K562 (cell line): Measurements from ENCODE around the gene P2RY8. TPM values are rescaled to one million over a fixed set of nuclear protein-coding genes. Genes with fewer than 3 reads are reported as not detected.

Experiments
- ATAC-seq: fragments of 200-7000 bp; cut with Tn5 transposase; 3 replicates; pipeline ENCODE4 v1.9.1; 2020; ENCODE audit warnings: moderate library complexity
- BruUV-seq: library from RNA; stranded (reverse); fragments of 400-500 nt; replicated peaks from 2 replicates; lab custom pipeline; 2021; lab: Mats Ljungman, UMichigan
- CTCF ChIA-PET: fragments of 300-600 bp; formaldehyde crosslinking; extraction: SDS; loops from one replicate; lab custom pipeline; 2021; ENCODE audit warnings: low intra/inter-chr PET ratio; lab: Yijun Ruan, JAX
- POLR2A ChIA-PET: fragments of 300-600, 350-650 bp; sonication (Branson Sonifier 250); formaldehyde crosslinking; extraction: SDS; loops from one replicate; lab custom pipeline; 2021; ENCODE audit warnings: antibody characterized with exemption, inconsistent platforms; lab: Yijun Ruan, JAX
- DNase-seq, 4 experiments: peaks; one replicate each; pipeline versions ENCODE4 v3.0.0 to v3.0.0-alpha.2; 2011 to 2018; ENCODE audit warnings: low spot score in 3 of 4, mixed read lengths in 3 of 4; ENCODE audit errors: extremely low read depth in 1 of 4
- FAIRE-seq: peaks from 2 replicates; lab custom pipeline; 2011; peaks lifted over from hg19 to GRCh38; lab: Jason Lieb, UNC
- H2AFZ ChIP-seq: 2 replicates; pipeline ENCODE4 v1.6.0; 2011; ENCODE audit warnings: low read depth, low read length, control low read depth, inconsistent platforms
- H3K27ac ChIP-seq: fragments of 200-600 bp; 3 replicates; pipeline ENCODE4 v1.8.0; 2011; ENCODE audit warnings: low read depth, mild to moderate bottlenecking, control low read depth, inconsistent platforms, low read length, moderate library complexity, mixed read lengths; ENCODE audit errors: extremely low read depth
- H3K27me3 ChIP-seq, 2 experiments: fragments of 300-600 bp in 1 of 2; 2 replicates in 1 of 2; 3 replicates in 1 of 2; pipeline versions ENCODE4 v1.6.0 to v1.8.0; 2011; ENCODE audit warnings: inconsistent platforms in 2 of 2, low read length in 2 of 2, mild to moderate bottlenecking in 1 of 2, mixed read lengths in 1 of 2, moderate library complexity in 1 of 2; ENCODE audit not compliant: control insufficient read depth in 2 of 2, insufficient read depth in 2 of 2
- H3K36me3 ChIP-seq: fragments of 300-600 bp; 3 replicates; pipeline ENCODE4 v1.8.0; 2011; ENCODE audit warnings: mild to moderate bottlenecking, low read length, inconsistent platforms; ENCODE audit not compliant: control insufficient read depth, insufficient read depth
- H3K4me1 ChIP-seq, 2 experiments: fragments of 200-600 bp in 1 of 2; replicated peaks in 1 of 2; 2 replicates in 1 of 2; 3 replicates in 1 of 2; pipeline versions ENCODE4 v1.5.1 to v1.8.0; 2011; ENCODE audit warnings: inconsistent platforms in 2 of 2, low read length in 2 of 2, mild to moderate bottlenecking in 1 of 2, mixed read lengths in 1 of 2, moderate library complexity in 1 of 2; ENCODE audit not compliant: control insufficient read depth in 2 of 2, insufficient read depth in 2 of 2
- H3K4me2 ChIP-seq: 2 replicates; pipeline ENCODE4 v1.6.1; 2011; ENCODE audit warnings: low read length, control low read depth, inconsistent platforms, mixed read lengths; ENCODE audit not compliant: insufficient read depth
- H3K4me3 ChIP-seq: fragments of 200-600 bp; sonication (generic), shearing (Covaris generic); 2 replicates; pipeline ENCODE4 v1.5.1; 2016; ENCODE audit warnings: control low read depth, inconsistent platforms
- H3K79me2 ChIP-seq: fragments of 200-600 bp; 3 replicates; pipeline ENCODE4 v1.8.0; 2011; ENCODE audit warnings: low read length, inconsistent platforms; ENCODE audit not compliant: control insufficient read depth, insufficient read depth
- H3K9ac ChIP-seq, 2 experiments: 2 replicates each; pipeline versions ENCODE4 v1.6.0 to v1.6.1; 2011; ENCODE audit warnings: low read depth in 2 of 2, low read length in 2 of 2, control low read depth in 1 of 2, inconsistent platforms in 1 of 2, mild to moderate bottlenecking in 1 of 2, mixed read lengths in 1 of 2; ENCODE audit not compliant: insufficient read depth in 1 of 2
- H3K9me1 ChIP-seq: one replicate; pipeline ENCODE4 v1.6.0; 2011; ENCODE audit warnings: inconsistent platforms, mild to moderate bottlenecking, low read length, moderate library complexity; ENCODE audit not compliant: control insufficient read depth, insufficient read depth
- H3K9me3 ChIP-seq: replicated peaks from 2 replicates; pipeline ENCODE4 v1.5.1; 2011; ENCODE audit warnings: low read depth, low read length, inconsistent platforms; ENCODE audit not compliant: control insufficient read depth, insufficient read depth
- H4K20me1 ChIP-seq: replicated peaks from 2 replicates; pipeline ENCODE4 v1.6.1; 2011; ENCODE audit warnings: low read length, inconsistent platforms, mixed read lengths; ENCODE audit not compliant: control insufficient read depth, insufficient read depth
- ATF6 ChIP-seq: sonication (generic); formaldehyde crosslinking; IDR thresholded peaks from 2 replicates; pipeline ENCODE4 v1.4.0; 2020; ENCODE audit warnings: mild to moderate bottlenecking, missing genetic modification reagents
- HMBOX1 ChIP-seq: sonication (generic); IDR thresholded peaks from 2 replicates; pipeline ENCODE4 v1.6.1; 2016
- ILK ChIP-seq: fragments of 450-650 bp; IDR thresholded peaks from 2 replicates; pipeline ENCODE4 v1.6.1; 2016; ENCODE audit warnings: missing genetic modification characterization, low read depth, mild to moderate bottlenecking, missing compliant biosample characterization, moderate library complexity, borderline replicate concordance
- JUN ChIP-seq, 2 experiments: sonication (generic) in 1 of 2; formaldehyde crosslinking in 1 of 2; IDR thresholded peaks; 2 replicates each; pipeline versions ENCODE4 v1.6.1 to v1.8.0; 2012 to 2022; ENCODE audit warnings: borderline replicate concordance in 2 of 2, mild to moderate bottlenecking in 2 of 2, improper control_type of control experiment in 1 of 2, low read depth in 1 of 2, low read length in 1 of 2, missing genetic modification reagents in 1 of 2
- NR0B1 ChIP-seq: fragments of 450-650 bp; IDR thresholded peaks from one replicate; pipeline ENCODE4 v1.6.1; 2018; ENCODE audit warnings: mild to moderate bottlenecking, moderate library complexity; ENCODE audit not compliant: partially characterized antibody
- TAF7 ChIP-seq: fragments of 450-650 bp; IDR thresholded peaks from 2 replicates; pipeline ENCODE4 v1.6.1; 2016; ENCODE audit warnings: missing genetic modification characterization, missing compliant biosample characterization
- ZC3H8 ChIP-seq: fragments of 450-650 bp; IDR thresholded peaks from 2 replicates; pipeline ENCODE4 v1.6.1; 2017
- ZNF277 ChIP-seq: fragments of 250-450 bp; sonication (Bioruptor Pico); IDR thresholded peaks from 2 replicates; pipeline ENCODE4 v1.8.0; 2022; ENCODE audit warnings: inconsistent platforms, mild to moderate bottlenecking, moderate library complexity, borderline replicate concordance
- ZNF512 ChIP-seq: IDR thresholded peaks from 2 replicates; pipeline ENCODE4 v1.6.1; 2016; ENCODE audit warnings: missing genetic modification characterization, missing compliant biosample characterization
- ZNF778 ChIP-seq: fragments of 450-650 bp; formaldehyde crosslinking; IDR thresholded peaks from 2 replicates; pipeline ENCODE4 v1.4.0; 2020; ENCODE audit warnings: mild to moderate bottlenecking, moderate library complexity
- WGBS: fragments of 100-300 bp; shearing (Covaris generic); methylation state at CpG from one replicate; pipeline ENCODE4 v1.1.6; 2016; ENCODE audit warnings: low coverage, mixed read lengths; ENCODE audit not compliant: insufficient coverage; ENCODE audit errors: missing lambda C conversion rate; 5-methylcytosine and 5-hydroxymethylcytosine counted together
- in situ Hi-C: fragments of 300-500 bp; cut with MboI; formaldehyde crosslinking; loops from 4 replicates; pipeline ENCODE4 v1.15.0; 2018; ENCODE audit warnings: inconsistent platforms, mixed read lengths
- intact Hi-C: fragments of 100-400 bp; cut with micrococcal nuclease; formaldehyde crosslinking; loops from 2 replicates; pipeline ENCODE4 v1.14.2; 2022
- polyA plus RNA-seq, 8 experiments: library from polyadenylated mRNA; depleted of rRNA in 4 of 8; stranded (reverse) in 5 of 8; unstranded in 3 of 8; fragments of >200 nt; fragmentation: Nextera tagmentation in 2 of 8; fragmentation: Illumina TruSeq in 1 of 8; extraction: Ambion mirVana in 2 of 8; extraction: Trizol in 1 of 8; gene quantifications; 2 replicates each; pipeline versions ENCODE4 v1.2.1 to v1.2.3, GENCODE V29; 2011 to 2014; ENCODE audit warnings: inconsistent platforms in 1 of 8, missing spikeins in 1 of 8
- total RNA-seq, 7 experiments: library from RNA; depleted of rRNA in 6 of 7; stranded (reverse); fragments of >200 nt in 6 of 7; fragmentation: Illumina TruSeq in 2 of 7; extraction: Trizol in 2 of 7; gene quantifications; 2 replicates each; pipeline versions ENCODE4 v1.2.1 to v1.2.3, GENCODE V29; 2011 to 2021; ENCODE audit warnings: low replicate concordance in 1 of 7

The P2RY8 gene
- total and polyA plus RNA-seq, 9 of the 15 experiments (the other 6 are each of a cell fraction or from before 2014, with no cell fraction given) = 0.04 to 0.69 (median 0.08) TPM; not detected in 3

- ChIA-PET CTCF (no interaction called here), POLR2A (no interaction called here)
- no TSS peak for BruUV-seq
- no peaks in the 10 kb centered on the region for H3K27me3 ChIP-seq
- H3K4me3 ChIP-seq = no peak overlapping the region
- H3K9me3 ChIP-seq = no peaks in the 10 kb centered on the region
- no peak overlapping the region for H3K27ac ChIP-seq
- H3K4me2 ChIP-seq = no peak overlapping the region
- ATAC-seq = no peak
- H3K36me3 ChIP-seq = no peaks in the 10 kb centered on the region
- no peak overlapping the region for H2AFZ ChIP-seq
- no peaks in the 10 kb centered on the region for H3K9me1 ChIP-seq
- H3K4me1 ChIP-seq = peaks cover 5 to 9% of the 10 kb centered on the region in 2 experiments; a peak in 3 of 5 replicates
- DNase-seq = no peak
- FAIRE-seq = no peak
- H4K20me1 ChIP-seq = no peaks in the 10 kb centered on the region
- H3K79me2 ChIP-seq = no peaks in the 10 kb centered on the region
- 75% methylated on average over 1 of the region's 1 CpG for whole genome bisulfite sequencing
- in situ Hi-C loops (no loop called here), intact Hi-C loops (no loop called here)
- H3K9ac ChIP-seq = no peak overlapping the region
- TF ChIP-seq ATF6 (CRISPR knock-in tag) (no peak), ZNF512 (no peak), ZNF778 (CRISPR knock-in tag) (no peak), NR0B1 (no peak), ZNF277 (CRISPR knock-in tag) (no peak), JUN (IDR thresholded peaks at IDR 0.05; ENCODE audit: borderline replicate concordance, low read depth, low read length) (no peak), JUN (CRISPR knock-in tag; IDR thresholded peaks at IDR 0.05; ENCODE audit: borderline replicate concordance) (no peak), TAF7 (tag) (no peak), ILK (tag) (no peak), HMBOX1 (no peak), ZC3H8 (no peak)
Measured at GRCh38 chrX:1475881-1476280, 61.1 kb downstream of the P2RY8 start.
